ENCODE data around the gene ANKAR.
"Not testable (repeated sequence)": the region's sequence is repeated elsewhere in the genome, so short reads cannot be mapped to it uniquely, and the experiment has no call there.

ANKAR gene

DNA sequence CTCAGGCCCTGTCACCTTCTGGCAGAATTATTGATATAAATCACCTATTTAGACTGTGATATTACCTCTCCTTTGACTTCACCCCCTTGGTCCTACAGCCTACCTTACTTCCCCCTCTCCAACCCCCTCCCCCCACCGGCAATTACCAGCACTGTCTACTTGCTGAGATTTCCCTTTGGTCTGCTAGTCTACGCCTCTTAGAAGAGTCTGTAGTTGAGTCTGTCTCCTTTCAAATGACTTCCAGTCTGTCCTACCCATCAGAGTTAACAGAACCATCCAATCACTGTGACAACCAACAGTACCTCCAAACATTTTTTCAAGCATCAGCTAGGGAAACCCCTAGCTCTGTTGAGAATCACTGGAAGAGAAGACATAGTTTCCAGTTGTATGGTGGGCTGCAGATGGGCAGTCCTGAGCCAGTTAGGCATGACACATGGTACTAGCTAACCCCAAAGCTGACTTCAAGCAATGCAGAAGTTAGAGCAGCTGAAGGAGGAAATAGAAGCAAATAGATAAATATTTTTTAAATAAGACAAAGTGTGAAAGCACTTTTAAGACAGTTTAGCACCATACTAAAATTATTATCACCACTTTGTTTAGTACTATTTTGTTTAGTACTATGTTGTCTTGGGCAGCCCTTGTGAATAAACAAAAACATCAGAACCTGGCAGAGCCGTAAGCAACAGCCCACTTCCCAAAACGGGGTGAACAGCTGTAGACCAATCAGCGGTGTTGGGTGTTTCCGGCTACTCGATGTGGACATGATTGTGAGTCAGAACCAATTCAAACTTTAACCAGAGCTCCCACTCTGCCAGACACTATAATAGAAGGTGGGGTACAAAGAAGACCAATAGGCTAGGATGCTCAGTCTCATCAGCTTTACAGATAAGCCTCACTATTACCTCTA, 15.9 kb upstream of the ANKAR start:
- no peak for DNase-seq (ENCODE audit: low read depth in 2 of 2)

GRCh38 chr2:189659734-189660133, 14.7 kb upstream of the ANKAR start:
- no peak for DNase-seq (ENCODE audit: low read depth in 2 of 2)

GRCh38 chr2:189660803-189661147, 13.7 kb upstream of the ANKAR start:
- no peak for DNase-seq (ENCODE audit: low read depth in 2 of 2)

DNA sequence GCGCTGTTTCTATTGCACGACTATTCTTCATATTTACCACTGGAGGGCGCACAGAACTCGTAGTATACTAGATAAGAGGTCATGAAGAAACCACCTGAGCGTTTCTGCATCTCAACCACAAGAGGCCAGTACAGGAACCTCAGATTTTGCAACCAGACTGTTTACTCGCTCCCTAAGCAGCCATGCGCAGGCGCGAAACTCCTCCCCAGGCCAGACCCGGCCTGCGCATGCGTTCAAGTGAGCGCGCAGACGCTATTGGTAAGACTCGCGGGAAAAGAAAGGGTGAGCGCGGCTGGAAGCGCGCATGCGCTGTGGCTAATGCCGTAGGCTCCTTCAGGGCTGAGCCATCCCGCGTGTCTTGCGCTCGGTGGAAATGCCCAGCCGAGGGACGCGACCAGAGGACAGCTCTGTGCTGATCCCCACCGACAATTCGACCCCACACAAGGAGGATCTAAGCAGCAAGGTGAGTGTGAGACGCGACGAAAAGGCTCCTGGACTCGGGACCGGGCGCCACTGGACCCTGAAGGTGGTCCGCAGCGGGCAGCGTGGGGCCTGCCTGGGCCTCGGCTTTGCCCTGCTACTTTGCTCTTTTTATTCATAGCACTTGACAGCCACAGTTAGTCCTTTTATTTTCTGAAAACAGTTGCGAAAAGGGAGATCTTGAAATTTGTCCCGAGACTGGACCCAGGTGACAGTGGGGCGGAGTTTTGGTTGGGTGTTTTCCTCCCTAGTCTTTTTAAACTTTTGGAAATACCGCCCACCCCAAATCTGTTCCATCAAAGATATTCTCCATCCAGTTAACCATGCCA, 13.1 kb upstream of the ANKAR start, which contains the start of gene ASNSD1:
Gene ASNSD1, plus strand, starts transcription at position 312 of the 809 bp plus-strand sequence. CDS start 4,674 bp downstream, outside the sequence.
- DNase-seq (ENCODE audit: low read depth in 2 of 2) = peak; percentile 97 to 99

DNA sequence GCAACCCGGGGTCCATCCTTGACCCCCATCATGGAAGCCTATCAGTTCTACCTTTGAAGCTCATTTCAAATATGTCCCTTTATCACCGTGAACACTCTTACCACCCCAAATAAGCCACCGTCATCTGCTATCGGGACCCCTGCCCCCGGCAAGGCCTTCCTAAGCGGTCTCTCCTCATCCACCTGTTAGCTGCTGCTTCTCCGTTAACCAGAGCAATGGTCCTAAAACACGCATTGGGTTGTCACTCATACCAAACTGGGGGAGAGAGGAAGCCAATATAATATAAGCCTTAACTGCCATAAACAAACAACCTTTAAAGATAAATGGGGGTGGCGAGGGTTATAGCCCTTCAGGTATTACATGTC, 12.5 kb upstream of the ANKAR start:
- no peak for DNase-seq (ENCODE audit: low read depth in 2 of 2)

- no peak for DNase-seq (ENCODE audit: low read depth in 2 of 2)
Measured at GRCh38 chr2:189662669-189663226, 11.7 kb upstream of the ANKAR start.

DNA sequence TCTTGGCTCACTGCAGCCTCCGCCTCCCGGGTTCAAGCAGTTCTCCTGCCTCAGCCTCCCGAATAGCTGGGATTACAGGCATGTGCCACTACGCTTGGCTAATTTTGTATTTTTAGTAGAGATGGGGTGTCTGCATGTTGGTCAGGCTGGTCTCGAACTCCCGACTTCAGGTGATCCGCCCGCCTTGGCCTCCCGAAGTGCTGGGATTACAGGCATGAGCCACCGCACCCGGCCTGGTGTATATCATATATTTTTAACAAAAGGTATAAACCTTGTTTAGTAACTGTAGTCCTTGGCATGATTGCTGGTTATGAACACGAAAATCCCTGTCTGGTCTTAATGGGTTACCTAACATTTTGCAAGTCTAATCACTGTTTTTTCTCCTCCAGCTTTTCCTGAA, 11.2 kb upstream of the ANKAR start:
- not testable (repeated sequence) for DNase-seq (ENCODE audit: low read depth in 2 of 2)

DNA sequence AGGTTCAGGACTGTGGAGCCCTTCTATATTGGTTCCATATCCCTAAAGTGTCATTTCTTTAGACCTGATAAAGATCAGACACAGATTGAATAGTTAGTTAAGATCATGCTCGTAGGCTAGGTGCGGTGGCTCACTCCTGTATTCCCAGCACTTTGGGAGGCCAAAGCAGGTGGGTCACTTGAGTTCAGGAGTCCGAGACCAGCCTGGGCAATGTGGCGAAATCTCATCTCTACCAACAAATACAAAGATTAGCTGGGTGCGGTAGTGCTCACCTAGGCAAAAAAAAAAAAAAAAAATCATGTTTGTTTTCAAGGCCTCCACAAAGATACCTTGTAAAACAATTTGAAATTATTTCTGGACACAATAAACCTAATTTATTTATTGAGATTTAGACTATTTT, 4.6 kb upstream of the ANKAR start:
- no peak for DNase-seq (ENCODE audit: low read depth in 2 of 2)

GRCh38 chr2:189673661-189674373, 653 bp upstream of the ANKAR start:
- DNase-seq (ENCODE audit: low read depth in 2 of 2) = no peak

GRCh38 chr2:189676471-189676870, 2.0 kb downstream of the ANKAR start:
- no peak for DNase-seq (ENCODE audit: low read depth in 2 of 2)

DNA sequence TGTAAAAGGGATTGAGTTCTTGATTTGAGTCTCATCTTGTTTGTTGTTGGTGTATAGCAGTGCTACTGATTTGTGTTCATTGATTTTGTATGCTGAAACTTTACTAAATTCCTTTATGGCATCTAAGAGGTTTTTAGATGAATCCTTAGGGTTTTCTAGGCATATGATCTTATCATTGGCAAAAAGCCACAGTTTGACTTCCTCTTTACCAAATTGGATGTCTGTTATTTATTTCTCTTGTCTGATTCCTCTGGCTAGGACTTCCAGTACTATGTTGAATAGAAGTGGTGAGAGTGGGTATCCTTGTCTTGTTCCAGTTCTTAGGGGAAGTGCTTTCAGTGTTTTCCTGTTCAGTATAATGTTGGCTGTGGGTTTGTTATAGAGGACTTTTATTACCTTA, 4.8 kb downstream of the ANKAR start:
- DNase-seq (ENCODE audit: low read depth in 2 of 2) = no peak

DNA sequence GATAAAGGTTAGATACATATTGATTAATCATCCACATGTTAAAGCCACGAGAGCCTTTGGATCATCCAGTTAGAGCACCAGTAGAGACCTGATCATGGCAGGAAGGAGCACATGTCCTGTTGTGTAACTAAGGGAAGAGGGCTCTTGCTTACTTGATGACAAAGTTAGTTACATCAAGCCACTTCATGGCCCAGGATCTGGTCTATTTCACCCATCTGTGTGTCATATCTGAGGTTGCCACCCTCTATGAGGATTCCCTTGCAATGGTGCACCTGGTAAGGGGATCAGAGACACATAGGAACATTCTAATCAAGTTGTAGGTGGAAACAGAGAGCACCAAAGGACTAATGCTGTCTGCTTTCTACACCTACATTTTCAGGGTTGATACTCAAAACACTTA, 6.7 kb downstream of the ANKAR start:
- no peak for DNase-seq (ENCODE audit: low read depth in 2 of 2)

DNA sequence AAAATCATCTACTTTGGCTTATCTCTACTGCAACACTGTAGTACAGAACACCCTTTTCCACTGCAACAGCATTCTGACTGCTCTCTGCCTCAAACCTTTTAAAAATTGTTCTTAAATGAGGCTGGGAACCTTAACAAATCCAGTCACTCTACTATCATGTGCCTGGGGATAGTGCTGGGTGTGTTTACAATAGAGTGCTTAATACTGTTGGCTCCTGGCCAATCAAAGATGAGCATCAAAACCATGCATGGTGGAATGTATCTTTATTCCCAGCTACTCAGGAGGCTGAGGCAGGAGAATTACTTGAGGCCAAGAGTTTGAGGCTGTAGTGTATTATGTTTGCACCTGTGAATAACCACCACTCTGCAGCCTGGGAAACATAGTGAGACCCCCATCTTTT, 7.4 kb downstream of the ANKAR start:
- no peak for DNase-seq (ENCODE audit: low read depth in 2 of 2)

DNA sequence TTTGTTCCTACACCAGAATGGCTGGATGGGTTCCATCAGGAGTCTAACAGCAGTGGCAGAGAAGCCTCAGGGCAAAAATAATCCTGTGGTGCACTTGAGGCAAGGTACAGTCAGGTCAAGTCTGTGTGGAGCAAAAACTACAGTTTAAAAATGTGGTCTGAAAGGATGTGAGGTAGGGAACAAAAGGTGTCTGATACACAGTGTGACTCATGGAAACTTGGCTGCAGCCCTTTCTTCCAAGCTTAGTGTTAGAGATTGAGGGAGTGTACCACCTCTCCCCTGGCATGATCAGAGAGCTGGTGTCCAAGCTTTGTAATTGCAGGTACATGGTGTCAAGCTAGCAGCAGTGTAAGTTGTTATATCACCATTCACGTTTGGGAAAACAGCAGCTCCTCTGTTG, 8.9 kb downstream of the ANKAR start:
- no peak for DNase-seq (ENCODE audit: low read depth in 2 of 2)

- DNase-seq (ENCODE audit: low read depth in 2 of 2) = no peak
Measured at GRCh38 chr2:189684811-189685210, 10.3 kb downstream of the ANKAR start.

- no peak for DNase-seq (ENCODE audit: low read depth in 2 of 2)
Measured at GRCh38 chr2:189685540-189686229, 11.2 kb downstream of the ANKAR start.

GRCh38 chr2:189687796-189688195, 13.3 kb downstream of the ANKAR start:
- DNase-seq (ENCODE audit: low read depth in 2 of 2) = not testable (repeated sequence)

GRCh38 chr2:189696223-189696622, 21.8 kb downstream of the ANKAR start:
- no peak for DNase-seq (ENCODE audit: low read depth in 2 of 2)

- DNase-seq (ENCODE audit: low read depth in 2 of 2) = no peak
Measured at GRCh38 chr2:189698020-189698887, 23.8 kb downstream of the ANKAR start.

GRCh38 chr2:189700681-189701080, 26.2 kb downstream of the ANKAR start:
- no peak for DNase-seq (ENCODE audit: low read depth in 2 of 2)

Measured in stimulated activated CD8-positive, alpha-beta memory T cell treated with anti-CD3 and anti-CD28 coated beads, Interleukin-2, amount 100 ng/mL, for 1 hour (primary cell).